Measurements from ENCODE around the gene LY86.

- no peak for TF ChIP-seq CTCF (IDR thresholded peaks at IDR 0.05)
- no peak for TF ChIP-seq POLR2A (IDR thresholded peaks at IDR 0.05)
These were observed 54.9 kb downstream of the LY86 start for GRCh38 chr6:6643398-6643797.

Measured in uterus (tissue), 2 donors.